ENCODE results near the gene DNAH6.

- TF ChIP-seq CTCF (IDR thresholded peaks at IDR 0.05) (no peak), POLR2A (IDR thresholded peaks at IDR 0.05) (no peak), EP300 (IDR thresholded peaks at IDR 0.05; ENCODE audit: low read depth) (no peak), POLR2AphosphoS5 (IDR thresholded peaks at IDR 0.05) (no peak)
Observed at GRCh38 chr2:84766791-84767190, 250.5 kb downstream of the DNAH6 start.

Measured in transverse colon (tissue), 4 donors.